Smooth muscle cell (in vitro differentiated cells): ENCODE results near the gene SCLT1. TPM values are rescaled to one million over a fixed set of nuclear protein-coding genes. Genes with fewer than 3 reads are reported as not detected.

Source experiments
- DNase-seq: peaks from one replicate; lab custom pipeline; 2025; ENCODE audit not compliant: unreplicated experiment; lab: John Stamatoyannopoulos, UW
- H2AFZ ChIP-seq: fragments of 200-600 bp; sonication (generic); 2 replicates; pipeline ENCODE4 v1.6.0; 2016; ENCODE audit warnings: antibody characterized with exemption, low read depth, mild to moderate bottlenecking
- H3F3A ChIP-seq: fragments of 200-600 bp; sonication (generic); 2 replicates; pipeline ENCODE4 v1.6.0; 2017; ENCODE audit warnings: antibody characterized with exemption, low read depth
- H3K27ac ChIP-seq: fragments of 200-600 bp; sonication (generic); 2 replicates; pipeline ENCODE4 v1.5.1; 2016; ENCODE audit warnings: low read depth, mild to moderate bottlenecking
- H3K27me3 ChIP-seq: fragments of 200-600 bp; sonication (generic); 2 replicates; pipeline ENCODE4 v1.6.1; 2016; ENCODE audit warnings: low read depth, mild to moderate bottlenecking
- H3K36me3 ChIP-seq: fragments of 200-600 bp; sonication (generic); 2 replicates; pipeline ENCODE4 v1.5.1; 2016; ENCODE audit warnings: low read depth
- H3K4me1 ChIP-seq: fragments of 200-600 bp; sonication (generic); 2 replicates; pipeline ENCODE4 v1.5.1; 2016; ENCODE audit warnings: low read depth
- H3K4me2 ChIP-seq: fragments of 200-600 bp; sonication (generic); 2 replicates; pipeline ENCODE4 v1.6.0; 2016; ENCODE audit warnings: mild to moderate bottlenecking
- H3K4me3 ChIP-seq: fragments of 200-600 bp; sonication (generic); 2 replicates; pipeline ENCODE4 v1.5.1; 2016; ENCODE audit warnings: mild to moderate bottlenecking
- H3K79me2 ChIP-seq: fragments of 200-600 bp; sonication (generic); 2 replicates; pipeline ENCODE4 v1.6.0; 2016; ENCODE audit warnings: low read depth, mild to moderate bottlenecking
- H3K9ac ChIP-seq: fragments of 200-600 bp; sonication (generic); 2 replicates; pipeline ENCODE4 v1.6.0; 2016; ENCODE audit warnings: low read depth
- H3K9me3 ChIP-seq: fragments of 200-600 bp; sonication (generic); replicated peaks from 2 replicates; pipeline ENCODE4 v1.5.1; 2016; ENCODE audit warnings: low read depth
- H4K20me1 ChIP-seq: fragments of 200-600 bp; sonication (generic); 2 replicates; pipeline ENCODE4 v1.6.0; 2016; ENCODE audit warnings: low read depth
- WGBS: methylation state at CpG from one replicate; pipeline ENCODE4 v1.1.7; 2016; ENCODE audit warnings: low lambda C conversion rate; 5-methylcytosine and 5-hydroxymethylcytosine counted together
- polyA plus RNA-seq: library from polyadenylated mRNA; unstranded; fragments of >200 nt; fragmentation: Nextera tagmentation; extraction: Ambion mirVana; gene quantifications from 2 replicates; pipeline ENCODE4 v1.2.1, GENCODE V29; 2016
- total RNA-seq: library from RNA; depleted of rRNA; stranded (reverse); fragments of >200 nt; gene quantifications from 2 replicates; pipeline ENCODE4 v1.2.3, GENCODE V29; 2014
- TF ChIP-seq, protein P1 (sequence below): fragments of 200-600 bp; sonication (generic); IDR thresholded peaks from 2 replicates; pipeline ENCODE4 v1.5.1; 2017; ENCODE audit warnings: borderline replicate concordance, mild to moderate bottlenecking, antibody characterized with exemption; ENCODE audit not compliant: insufficient read depth, poor library complexity, severe bottlenecking

Gene SCLT1
- total and polyA plus RNA-seq, 2 experiments from 2014 or later = 6.9 to 10.2 TPM

DNA sequence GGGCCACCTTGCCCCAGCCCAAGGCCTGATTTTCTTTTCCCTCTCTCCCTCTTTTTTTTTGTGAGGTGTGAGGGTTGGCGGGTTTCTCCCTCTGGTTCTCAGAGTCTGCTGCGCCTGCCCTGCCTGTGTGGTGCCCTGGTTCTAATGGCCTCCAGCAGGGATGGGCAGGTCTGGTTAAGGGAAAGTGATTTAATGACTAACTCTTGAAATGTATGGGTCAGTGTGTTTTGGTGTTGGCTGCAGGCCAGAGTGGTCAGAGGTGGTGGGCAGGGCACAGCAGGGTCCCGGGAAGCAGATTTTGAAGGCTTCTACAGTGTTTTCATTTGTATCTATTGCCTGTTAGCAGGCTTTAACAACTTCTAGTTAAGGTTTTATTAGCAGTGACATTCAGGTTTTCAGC lies 244.9 kb downstream of the SCLT1 start:
- Histone ChIP-seq H3K4me1 (no peaks in the 10 kb centered on the region), H4K20me1 (no peaks in the 10 kb centered on the region), H3K4me3 (no peak overlapping the region), H3K27me3 (no peaks in the 10 kb centered on the region), H2AFZ (no peak overlapping the region), H3K27ac (no peak overlapping the region), H3K4me2 (no peak overlapping the region), H3K9me3 (no peaks in the 10 kb centered on the region), H3K9ac (no peak overlapping the region), H3K36me3 (no peaks in the 10 kb centered on the region), H3F3A (no peaks in the 10 kb centered on the region), H3K79me2 (no peaks in the 10 kb centered on the region)
- DNase-seq = no peak
- TF ChIP-seq, protein P1, sequence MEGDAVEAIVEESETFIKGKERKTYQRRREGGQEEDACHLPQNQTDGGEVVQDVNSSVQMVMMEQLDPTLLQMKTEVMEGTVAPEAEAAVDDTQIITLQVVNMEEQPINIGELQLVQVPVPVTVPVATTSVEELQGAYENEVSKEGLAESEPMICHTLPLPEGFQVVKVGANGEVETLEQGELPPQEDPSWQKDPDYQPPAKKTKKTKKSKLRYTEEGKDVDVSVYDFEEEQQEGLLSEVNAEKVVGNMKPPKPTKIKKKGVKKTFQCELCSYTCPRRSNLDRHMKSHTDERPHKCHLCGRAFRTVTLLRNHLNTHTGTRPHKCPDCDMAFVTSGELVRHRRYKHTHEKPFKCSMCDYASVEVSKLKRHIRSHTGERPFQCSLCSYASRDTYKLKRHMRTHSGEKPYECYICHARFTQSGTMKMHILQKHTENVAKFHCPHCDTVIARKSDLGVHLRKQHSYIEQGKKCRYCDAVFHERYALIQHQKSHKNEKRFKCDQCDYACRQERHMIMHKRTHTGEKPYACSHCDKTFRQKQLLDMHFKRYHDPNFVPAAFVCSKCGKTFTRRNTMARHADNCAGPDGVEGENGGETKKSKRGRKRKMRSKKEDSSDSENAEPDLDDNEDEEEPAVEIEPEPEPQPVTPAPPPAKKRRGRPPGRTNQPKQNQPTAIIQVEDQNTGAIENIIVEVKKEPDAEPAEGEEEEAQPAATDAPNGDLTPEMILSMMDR = no peak
- WGBS = 97% methylated on average over 3 of the region's 3 CpGs

GRCh38 chr4:128847082-128847724 lies 246.1 kb downstream of the SCLT1 start:
- Histone ChIP-seq H3K4me1 (no peaks in the 10 kb centered on the region), H3K79me2 (no peaks in the 10 kb centered on the region), H3K9me3 (no peaks in the 10 kb centered on the region), H2AFZ (no peak overlapping the region), H3K4me3 (no peak overlapping the region), H3K36me3 (no peaks in the 10 kb centered on the region), H3K27ac (no peak overlapping the region), H3F3A (no peaks in the 10 kb centered on the region), H3K4me2 (no peak overlapping the region), H3K27me3 (no peaks in the 10 kb centered on the region), H4K20me1 (no peaks in the 10 kb centered on the region), H3K9ac (no peak overlapping the region)
- WGBS = 93% methylated on average over 7 of the region's 7 CpGs
- DNase-seq = no peak
- TF ChIP-seq, protein P1 = no peak

DNA sequence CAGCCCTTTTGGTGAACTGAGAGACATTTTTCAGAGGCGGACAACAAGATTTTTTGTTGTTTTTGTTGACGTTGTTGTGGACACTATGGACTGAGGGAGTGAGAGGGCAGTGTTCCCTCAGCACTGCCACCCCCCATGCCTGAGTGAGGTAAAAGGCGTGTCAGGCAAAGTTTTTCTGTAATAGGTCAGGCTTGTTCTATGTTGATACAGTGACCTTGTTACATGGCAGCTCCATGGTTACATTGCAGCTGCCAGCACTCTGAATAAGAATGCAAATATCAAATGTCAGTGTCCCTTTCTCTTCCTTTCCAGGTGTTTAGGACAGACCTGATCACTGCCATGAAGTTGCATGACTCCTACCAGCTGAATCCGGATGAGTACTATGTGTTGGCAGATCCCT lies 247.3 kb downstream of the SCLT1 start:
- H4K20me1 ChIP-seq = no peaks in the 10 kb centered on the region
- DNase-seq = no peak
- WGBS = 95% methylated on average over 4 of the region's 4 CpGs
- TF ChIP-seq, protein P1 = no peak
- no peaks in the 10 kb centered on the region for H3K9me3 ChIP-seq
- no peaks in the 10 kb centered on the region for H3K79me2 ChIP-seq
- no peaks in the 10 kb centered on the region for H3K4me1 ChIP-seq
- H2AFZ ChIP-seq = no peak overlapping the region
- no peak overlapping the region for H3K9ac ChIP-seq
- H3K36me3 ChIP-seq = no peaks in the 10 kb centered on the region
- no peak overlapping the region for H3K4me2 ChIP-seq
- H3F3A ChIP-seq = no peaks in the 10 kb centered on the region
- no peaks in the 10 kb centered on the region for H3K27me3 ChIP-seq
- H3K4me3 ChIP-seq = no peak overlapping the region
- no peak overlapping the region for H3K27ac ChIP-seq

GRCh38 chr4:128844931-128845330 lies 248.4 kb downstream of the SCLT1 start:
- no peak overlapping the region for H3K27ac ChIP-seq
- H3K9me3 ChIP-seq = no peaks in the 10 kb centered on the region
- H3K27me3 ChIP-seq = no peaks in the 10 kb centered on the region
- no peaks in the 10 kb centered on the region for H3F3A ChIP-seq
- H4K20me1 ChIP-seq = no peaks in the 10 kb centered on the region
- H3K9ac ChIP-seq = no peak overlapping the region
- TF ChIP-seq, protein P1 = no peak
- H3K4me3 ChIP-seq = no peak overlapping the region
- 94% methylated on average over 4 of the region's 4 CpGs for WGBS
- H3K36me3 ChIP-seq = no peaks in the 10 kb centered on the region
- no peaks in the 10 kb centered on the region for H3K79me2 ChIP-seq
- no peak overlapping the region for H3K4me2 ChIP-seq
- H3K4me1 ChIP-seq = no peaks in the 10 kb centered on the region
- no peak overlapping the region for H2AFZ ChIP-seq
- no peak for DNase-seq
